Activated CD4-positive, alpha-beta T cell treated with anti-CD3 and anti-CD28 coated beads, Interleukin-2, Interleukin-6, amounts not matched to agents 100 ng/mL and 50 ng/mL, durations not matched to agents 16 hours and 8 hours (primary cell): ENCODE results near the gene SRRM3.
"Not testable (repeated sequence)": the region's sequence is repeated elsewhere in the genome, so short reads cannot be mapped to it uniquely, and the experiment has no call there.

Experiments
- DNase-seq: peaks from one replicate; pipeline ENCODE4 v3.0.0-alpha.2; 2020

Gene SRRM3

GRCh38 chr7:76292911-76293310 is 91.2 kb downstream of the SRRM3 start:
- DNase-seq: not testable (repeated sequence)

- no peak for DNase-seq
Measured at GRCh38 chr7:76293407-76293901, 91.8 kb downstream of the SRRM3 start.

- no peak for DNase-seq
Measured at GRCh38 chr7:76294344-76295024, 92.8 kb downstream of the SRRM3 start.

GRCh38 chr7:76296743-76297740 is 95.3 kb downstream of the SRRM3 start:
- DNase-seq: no peak

GRCh38 chr7:76300166-76300731 is 98.6 kb downstream of the SRRM3 start:
- no peak for DNase-seq

- DNase-seq: no peak
Measured at GRCh38 chr7:76301000-76301399, 99.3 kb downstream of the SRRM3 start.

GRCh38 chr7:76302347-76303201 is 100.9 kb downstream of the SRRM3 start, which contains the start of gene HSPB1:
HSPB1 (plus strand) TSS chr7:76302673; CDS start chr7:76302713, 40 bp downstream.
- peak; percentile 45 for DNase-seq

- peak; percentile 83 for DNase-seq
Measured at GRCh38 chr7:76303202-76304147, 101.8 kb downstream of the SRRM3 start.

- DNase-seq: no peak
Measured at GRCh38 chr7:76304888-76305375, 103.2 kb downstream of the SRRM3 start.

GRCh38 chr7:76308874-76309273 is 107.2 kb downstream of the SRRM3 start:
- not testable (repeated sequence) for DNase-seq

GRCh38 chr7:76309341-76310101 is 107.8 kb downstream of the SRRM3 start:
- DNase-seq: not testable (repeated sequence)

GRCh38 chr7:76310102-76310957 is 108.6 kb downstream of the SRRM3 start:
- DNase-seq: no peak

- not testable (repeated sequence) for DNase-seq
Measured at GRCh38 chr7:76311838-76312237, 110.1 kb downstream of the SRRM3 start.

- DNase-seq: peak; percentile 98
Measured at GRCh38 chr7:76314042-76314721, 112.5 kb downstream of the SRRM3 start.

- not testable (repeated sequence) for DNase-seq
Measured at GRCh38 chr7:76314740-76315139, 113.0 kb downstream of the SRRM3 start.

- no peak for DNase-seq
Measured at GRCh38 chr7:76315364-76315763, 113.7 kb downstream of the SRRM3 start.

GRCh38 chr7:76316984-76317781 is 115.5 kb downstream of the SRRM3 start:
- DNase-seq: no peak
